Measurements from ENCODE around the gene MEA1. TPM values are rescaled to one million over a fixed set of nuclear protein-coding genes. Genes with fewer than 3 reads are reported as not detected.
A peak's percentile ranks its signal among the peaks of the same experiment; 100 is the strongest.

Gene MEA1
- total RNA-seq, 1 donor: 47.4 TPM

DNA sequence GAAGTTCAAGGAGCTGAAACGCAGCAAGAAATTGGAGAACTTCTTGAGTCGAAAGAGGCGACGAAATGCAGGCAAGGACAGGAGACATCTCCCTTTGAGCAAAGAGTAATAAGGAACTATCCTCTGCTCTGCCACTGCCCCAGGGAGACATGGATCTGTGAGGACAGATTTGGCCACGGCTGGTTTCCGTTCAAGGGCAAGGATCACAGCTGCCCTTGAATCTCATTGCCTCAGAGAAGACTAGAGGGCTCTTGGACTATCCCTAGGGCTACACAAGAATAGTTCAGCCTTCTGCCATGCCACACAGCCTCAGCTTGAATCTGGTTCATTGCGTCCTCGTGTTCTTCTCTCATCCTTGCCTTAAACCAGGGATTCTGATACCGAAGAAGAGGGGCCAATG, 15.4 kb upstream of the MEA1 start:
- Histone ChIP-seq H4K20me1 (ENCODE audit: insufficient read depth, low read length) (peaks cover 9% of the 10 kb centered on the region), H3K4me2 (ENCODE audit: insufficient read depth, low read length) (no peak overlapping the region), H3K4me1 (ENCODE audit: insufficient read depth, low read length) (no peaks in the 10 kb centered on the region), H3K9me3 (ENCODE audit: low read depth, low read length) (no peaks in the 10 kb centered on the region), H3K36me3 (ENCODE audit: insufficient read depth, low read length) (peaks cover 73% of the 10 kb centered on the region), H3K79me2 (ENCODE audit: insufficient read depth, low read length) (peaks cover 14% of the 10 kb centered on the region), H2AFZ (ENCODE audit: low read length) (no peak overlapping the region), H3K4me3 (ENCODE audit: insufficient read depth, low read length) (no peak overlapping the region), H3K27me3 (ENCODE audit: insufficient read depth, low read length) (no peaks in the 10 kb centered on the region), H3K27ac (ENCODE audit: low read depth, low read length) (no peak overlapping the region)
- TF ChIP-seq, protein P1, sequence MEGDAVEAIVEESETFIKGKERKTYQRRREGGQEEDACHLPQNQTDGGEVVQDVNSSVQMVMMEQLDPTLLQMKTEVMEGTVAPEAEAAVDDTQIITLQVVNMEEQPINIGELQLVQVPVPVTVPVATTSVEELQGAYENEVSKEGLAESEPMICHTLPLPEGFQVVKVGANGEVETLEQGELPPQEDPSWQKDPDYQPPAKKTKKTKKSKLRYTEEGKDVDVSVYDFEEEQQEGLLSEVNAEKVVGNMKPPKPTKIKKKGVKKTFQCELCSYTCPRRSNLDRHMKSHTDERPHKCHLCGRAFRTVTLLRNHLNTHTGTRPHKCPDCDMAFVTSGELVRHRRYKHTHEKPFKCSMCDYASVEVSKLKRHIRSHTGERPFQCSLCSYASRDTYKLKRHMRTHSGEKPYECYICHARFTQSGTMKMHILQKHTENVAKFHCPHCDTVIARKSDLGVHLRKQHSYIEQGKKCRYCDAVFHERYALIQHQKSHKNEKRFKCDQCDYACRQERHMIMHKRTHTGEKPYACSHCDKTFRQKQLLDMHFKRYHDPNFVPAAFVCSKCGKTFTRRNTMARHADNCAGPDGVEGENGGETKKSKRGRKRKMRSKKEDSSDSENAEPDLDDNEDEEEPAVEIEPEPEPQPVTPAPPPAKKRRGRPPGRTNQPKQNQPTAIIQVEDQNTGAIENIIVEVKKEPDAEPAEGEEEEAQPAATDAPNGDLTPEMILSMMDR (IDR thresholded peaks at IDR 0.05; ENCODE audit: extremely low read depth, low read depth, low read length): no peak
- DNase-seq (ENCODE audit: insufficient read length, low spot score, missing footprints): no peak

DNA sequence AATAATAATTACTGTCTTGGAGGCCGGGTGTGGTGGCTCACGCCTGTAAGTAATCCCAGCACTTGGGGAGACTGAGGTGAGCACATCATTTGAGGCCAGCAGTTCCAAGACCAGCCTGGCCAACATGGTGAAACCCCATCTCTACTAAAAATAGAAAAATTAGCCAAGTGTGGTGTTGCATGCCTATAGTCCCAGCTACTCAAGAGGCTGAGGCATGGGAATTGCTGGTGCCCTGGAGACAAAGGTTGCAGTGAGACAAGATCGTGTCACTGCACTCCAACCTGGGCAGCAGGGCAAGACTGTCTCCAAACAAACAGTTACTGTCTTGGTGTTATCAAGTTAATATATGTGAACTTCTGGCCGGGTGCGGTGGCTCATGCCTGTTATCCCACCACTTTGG, 12.6 kb upstream of the MEA1 start:
- no peak overlapping the region for H2AFZ ChIP-seq (ENCODE audit: low read length)
- H3K4me2 ChIP-seq (ENCODE audit: insufficient read depth, low read length): no peak overlapping the region
- TF ChIP-seq, protein P1 (IDR thresholded peaks at IDR 0.05; ENCODE audit: extremely low read depth, low read depth, low read length): no peak
- peaks cover 20% of the 10 kb centered on the region for H4K20me1 ChIP-seq (ENCODE audit: insufficient read depth, low read length)
- H3K4me3 ChIP-seq (ENCODE audit: insufficient read depth, low read length): no peak overlapping the region
- H3K4me1 ChIP-seq (ENCODE audit: insufficient read depth, low read length): peaks cover 7% of the 10 kb centered on the region
- H3K79me2 ChIP-seq (ENCODE audit: insufficient read depth, low read length): peaks cover 36% of the 10 kb centered on the region
- H3K27me3 ChIP-seq (ENCODE audit: insufficient read depth, low read length): no peaks in the 10 kb centered on the region
- peaks cover 58% of the 10 kb centered on the region for H3K36me3 ChIP-seq (ENCODE audit: insufficient read depth, low read length)
- DNase-seq (ENCODE audit: insufficient read length, low spot score, missing footprints): no peak
- H3K9me3 ChIP-seq (ENCODE audit: low read depth, low read length): no peaks in the 10 kb centered on the region
- H3K27ac ChIP-seq (ENCODE audit: low read depth, low read length): no peak overlapping the region

DNA sequence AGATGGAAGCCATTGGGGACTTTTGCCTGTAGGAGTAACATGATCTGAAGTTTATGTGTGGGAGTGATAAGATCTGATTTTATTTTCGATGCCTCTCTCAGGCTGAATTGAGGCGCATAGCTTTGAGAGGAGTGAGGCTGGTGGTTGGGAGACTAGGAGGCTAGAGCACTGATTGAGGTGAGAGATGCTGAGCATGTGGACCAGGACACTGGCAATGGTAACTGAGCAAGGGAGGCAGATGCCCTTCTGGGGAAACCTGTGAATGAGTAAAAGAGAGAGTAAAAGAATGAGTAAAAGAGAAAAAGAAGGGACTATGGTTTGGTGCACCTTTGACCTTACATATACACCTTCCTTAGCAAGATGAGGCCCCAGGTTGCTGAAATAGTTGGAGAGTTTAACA, 10.7 kb upstream of the MEA1 start:
- no peak for DNase-seq (ENCODE audit: insufficient read length, low spot score, missing footprints)
- Histone ChIP-seq H3K27me3 (ENCODE audit: insufficient read depth, low read length) (no peaks in the 10 kb centered on the region), H3K27ac (ENCODE audit: low read depth, low read length) (no peak overlapping the region), H4K20me1 (ENCODE audit: insufficient read depth, low read length) (peaks cover 20% of the 10 kb centered on the region), H3K4me2 (ENCODE audit: insufficient read depth, low read length) (no peak overlapping the region), H3K79me2 (ENCODE audit: insufficient read depth, low read length) (peaks cover 47% of the 10 kb centered on the region), H3K4me1 (ENCODE audit: insufficient read depth, low read length) (peaks cover 17% of the 10 kb centered on the region), H3K36me3 (ENCODE audit: insufficient read depth, low read length) (peaks cover 64% of the 10 kb centered on the region), H2AFZ (ENCODE audit: low read length) (no peak overlapping the region), H3K4me3 (ENCODE audit: insufficient read depth, low read length) (no peak overlapping the region), H3K9me3 (ENCODE audit: low read depth, low read length) (no peaks in the 10 kb centered on the region)
- TF ChIP-seq, protein P1 (IDR thresholded peaks at IDR 0.05; ENCODE audit: extremely low read depth, low read depth, low read length): no peak

GRCh38 chr6:43021270-43022047, 7.7 kb upstream of the MEA1 start, which contains the start of gene RRP36:
RRP36 (plus strand) TSS chr6:43021623; CDS start chr6:43021655, 32 bp downstream.
- Histone ChIP-seq H3K4me1 (ENCODE audit: insufficient read depth, low read length) (peaks cover 21% of the 10 kb centered on the region), H3K27me3 (ENCODE audit: insufficient read depth, low read length) (no peaks in the 10 kb centered on the region), H3K4me2 (ENCODE audit: insufficient read depth, low read length) (peak within 1 kb of the TSS; percentile 91), H2AFZ (ENCODE audit: low read length) (peak within 1 kb of the TSS; percentile 93), H3K79me2 (ENCODE audit: insufficient read depth, low read length) (peaks cover 72% of the 10 kb centered on the region), H3K4me3 (ENCODE audit: insufficient read depth, low read length) (peak within 1 kb of the TSS; percentile 97), H4K20me1 (ENCODE audit: insufficient read depth, low read length) (peaks cover 31% of the 10 kb centered on the region), H3K27ac (ENCODE audit: low read depth, low read length) (peak within 1 kb of the TSS; percentile 71), H3K9me3 (ENCODE audit: low read depth, low read length) (no peaks in the 10 kb centered on the region), H3K36me3 (ENCODE audit: insufficient read depth, low read length) (peaks cover 64% of the 10 kb centered on the region)
- peak; percentile 98 for DNase-seq (ENCODE audit: insufficient read length, low spot score, missing footprints)
- TF ChIP-seq, protein P1 (IDR thresholded peaks at IDR 0.05; ENCODE audit: extremely low read depth, low read depth, low read length): no peak

Data from osteoblast (primary cell).